VCaP (cell line): ENCODE measurements around the gene VPS13D.
"Not testable (repeated sequence)": the region's sequence is repeated elsewhere in the genome, so short reads cannot be mapped to it uniquely, and the experiment has no call there.

ENCODE experiments used
- H3K27ac ChIP-seq: fragments of 450-650 bp; 2 replicates; pipeline ENCODE4 v1.5.1; 2017
- CTCF ChIP-seq: fragments of 450-650 bp; conservative IDR thresholded peaks from 2 replicates; pipeline ENCODE4 v1.5.1; 2017; ENCODE audit warnings: mild to moderate bottlenecking, moderate library complexity

The VPS13D gene

GRCh38 chr1:12380326-12381249 lies 150.8 kb downstream of the VPS13D start:
- no peak for TF ChIP-seq CTCF
- peak overlapping the region; percentile 88 for H3K27ac ChIP-seq

GRCh38 chr1:12383001-12383400 lies 153.2 kb downstream of the VPS13D start:
- H3K27ac ChIP-seq: peak overlapping the region; percentile 88
- no peak for TF ChIP-seq CTCF

- TF ChIP-seq CTCF: no peak
- no peak overlapping the region for H3K27ac ChIP-seq
These were observed 154.0 kb downstream of the VPS13D start for GRCh38 chr1:12383786-12384185.

GRCh38 chr1:12384836-12385456 lies 155.1 kb downstream of the VPS13D start:
- H3K27ac ChIP-seq: no peak overlapping the region
- no peak for TF ChIP-seq CTCF

- TF ChIP-seq CTCF: no peak
- H3K27ac ChIP-seq: no peak overlapping the region
These were observed 156.3 kb downstream of the VPS13D start for GRCh38 chr1:12386130-12386529.

GRCh38 chr1:12387641-12388040 lies 157.8 kb downstream of the VPS13D start:
- no peak overlapping the region for H3K27ac ChIP-seq
- TF ChIP-seq CTCF: no peak

GRCh38 chr1:12390296-12390695 lies 160.5 kb downstream of the VPS13D start:
- not testable (repeated sequence) for H3K27ac ChIP-seq
